HEK293 (cell line): ENCODE results near the gene ASB10.

Experiments
- CTCF ChIA-PET: fragments of 350-600 bp; formaldehyde crosslinking; extraction: SDS; loops from one replicate; lab custom pipeline; 2021; ENCODE audit warnings: antibody characterized with exemption; lab: Yijun Ruan, JAX
- POLR2A ChIA-PET: fragments of 300-600 bp; formaldehyde crosslinking; extraction: SDS; loops from one replicate; lab custom pipeline; 2020; ENCODE audit warnings: antibody characterized with exemption, inconsistent platforms; lab: Yijun Ruan, JAX
- H3K27ac ChIP-seq: fragments of 200-500 bp; sonication (Bioruptor generic); 2 replicates; pipeline ENCODE4 v1.5.1; 2014; ENCODE audit warnings: low read depth, low read length, control low read depth, inconsistent platforms; ENCODE audit errors: extremely low read depth
- H3K36me3 ChIP-seq, 2 experiments: fragments of 200-500 bp in 1 of 2; sonication (Bioruptor generic) in 1 of 2; 1 replicate in 1 of 2; 2 replicates in 1 of 2; pipeline ENCODE4 v1.5.1; 2014 to 2017; ENCODE audit warnings: inconsistent platforms in 2 of 2, low read length in 2 of 2; ENCODE audit not compliant: control insufficient read depth in 2 of 2, insufficient read depth in 1 of 2
- H3K4me1 ChIP-seq: fragments of 200-500 bp; sonication (Bioruptor generic); 2 replicates; pipeline ENCODE4 v1.5.1; 2014; ENCODE audit warnings: mild to moderate bottlenecking, low read length, inconsistent platforms; ENCODE audit not compliant: control insufficient read depth, insufficient read depth
- H3K4me3 ChIP-seq: 2 replicates; pipeline ENCODE4 v1.5.1; 2011; ENCODE audit warnings: low read depth, mild to moderate bottlenecking, control low read depth, low read length, moderate library complexity
- H3K9me3 ChIP-seq: fragments of 200-500 bp; sonication (Bioruptor generic); 2 replicates; pipeline ENCODE4 v1.5.1; 2014; ENCODE audit warnings: low read depth, low read length, inconsistent platforms; ENCODE audit not compliant: control insufficient read depth, insufficient read depth
- AEBP2 ChIP-seq: fragments of 450-650 bp; formaldehyde crosslinking; IDR thresholded peaks from 2 replicates; pipeline ENCODE4 v1.5.1; 2016; ENCODE audit warnings: missing biosample characterization, missing genetic modification characterization, borderline replicate concordance
- ATF2 ChIP-seq: fragments of 450-650 bp; formaldehyde crosslinking; IDR thresholded peaks from 2 replicates; pipeline ENCODE4 v1.5.1; 2016; ENCODE audit warnings: missing biosample characterization, missing genetic modification characterization, low read depth
- EGR2 ChIP-seq: fragments of 450-650 bp; formaldehyde crosslinking; IDR thresholded peaks from 2 replicates; pipeline ENCODE4 v1.5.1; 2016; ENCODE audit warnings: low read depth, missing biosample characterization, missing genetic modification characterization
- HOXC10 ChIP-seq: sonication (generic); formaldehyde crosslinking; IDR thresholded peaks from 2 replicates; pipeline ENCODE4 v1.8.1; 2023; ENCODE audit warnings: mild to moderate bottlenecking, missing genetic modification reagents
- HOXD13 ChIP-seq: sonication (generic); formaldehyde crosslinking; IDR thresholded peaks from 2 replicates; pipeline ENCODE4 v1.8.0; 2022; ENCODE audit warnings: missing genetic modification reagents, borderline replicate concordance
- RBAK ChIP-seq: fragments of 450-650 bp; formaldehyde crosslinking; IDR thresholded peaks from 2 replicates; pipeline ENCODE4 v1.5.1; 2016; ENCODE audit warnings: missing biosample characterization, missing genetic modification characterization
- ZBTB7A ChIP-seq: fragments of 450-650 bp; formaldehyde crosslinking; IDR thresholded peaks from 2 replicates; pipeline ENCODE4 v1.5.1; 2016; ENCODE audit warnings: low read depth, missing biosample characterization, missing genetic modification characterization
- ZNF114 ChIP-seq: fragments of 450-650 bp; formaldehyde crosslinking; IDR thresholded peaks from 2 replicates; pipeline ENCODE4 v1.5.0; 2017; ENCODE audit warnings: missing biosample characterization, missing genetic modification characterization
- ZNF16 ChIP-seq: fragments of 450-650 bp; formaldehyde crosslinking; IDR thresholded peaks from 2 replicates; pipeline ENCODE4 v1.5.1; 2016; ENCODE audit warnings: low read depth, missing biosample characterization, missing genetic modification characterization
- ZNF2 ChIP-seq: fragments of 450-650 bp; formaldehyde crosslinking; IDR thresholded peaks from 2 replicates; pipeline ENCODE4 v1.5.1; 2016; ENCODE audit warnings: missing biosample characterization, missing genetic modification characterization
- ZNF350 ChIP-seq: fragments of 450-650 bp; formaldehyde crosslinking; IDR thresholded peaks from 2 replicates; pipeline ENCODE4 v1.5.0; 2017; ENCODE audit warnings: missing biosample characterization, mild to moderate bottlenecking, missing genetic modification characterization
- ZNF416 ChIP-seq: fragments of 450-650 bp; formaldehyde crosslinking; IDR thresholded peaks from 2 replicates; pipeline ENCODE4 v1.5.1; 2016; ENCODE audit warnings: missing biosample characterization, missing genetic modification characterization
- ZNF449 ChIP-seq: fragments of 450-650 bp; formaldehyde crosslinking; IDR thresholded peaks from 2 replicates; pipeline ENCODE4 v1.5.1; 2017; ENCODE audit warnings: missing biosample characterization, mild to moderate bottlenecking, missing genetic modification characterization, moderate library complexity
- ZNF692 ChIP-seq: fragments of 450-650 bp; formaldehyde crosslinking; IDR thresholded peaks from 2 replicates; pipeline ENCODE4 v1.5.1; 2016; ENCODE audit warnings: missing biosample characterization, missing genetic modification characterization
- ZNF701 ChIP-seq: fragments of 450-650 bp; formaldehyde crosslinking; IDR thresholded peaks from 2 replicates; pipeline ENCODE4 v1.5.1; 2016; ENCODE audit warnings: missing biosample characterization, missing genetic modification characterization
- ZNF768 ChIP-seq: fragments of 450-650 bp; formaldehyde crosslinking; IDR thresholded peaks from 2 replicates; pipeline ENCODE4 v1.5.1; 2018; ENCODE audit warnings: missing biosample characterization, mild to moderate bottlenecking, missing genetic modification characterization
- TF ChIP-seq, protein P1 (sequence below): fragments of 450-650 bp; formaldehyde crosslinking; IDR thresholded peaks from 2 replicates; pipeline ENCODE4 v1.5.1; 2016; ENCODE audit warnings: missing biosample characterization, missing genetic modification characterization
- TF ChIP-seq, protein P2 (sequence below): fragments of 450-650 bp; formaldehyde crosslinking; IDR thresholded peaks from 2 replicates; pipeline ENCODE4 v1.5.1; 2017; ENCODE audit warnings: missing biosample characterization, missing genetic modification characterization

The ASB10 gene

GRCh38 chr7:151210087-151210854 lies 23.2 kb upstream of the ASB10 start, which contains the start of gene H2BK1:
Gene H2BK1 (minus strand): TSS chr7:151210488. CDS start chr7:151210318, 170 bp downstream.
- no peak within 1 kb of the TSS for H3K4me3 ChIP-seq
- H3K9me3 ChIP-seq = no peaks in the 10 kb centered on the region
- POLR2A ChIA-PET = interaction anchor here (1.0 to 1.1 kb wide), 2 partner anchors 12 to 17 kb away, joined by 4 read pairs; partner anchors contain the start of gene ABCF2
- H3K4me1 ChIP-seq = no peaks in the 10 kb centered on the region
- H3K36me3 ChIP-seq = peaks cover 3 to 39% of the 10 kb centered on the region in 2 experiments; a peak in 1 of 3 replicates
- TF ChIP-seq ZNF16 (tag by site-specific recombination) = no peak
- TF ChIP-seq AEBP2 (tag by site-specific recombination) = no peak
- TF ChIP-seq ZNF2 (tag by site-specific recombination) = no peak
- no peak for TF ChIP-seq ZNF416 (tag by site-specific recombination)
- no peak for TF ChIP-seq RBAK (tag by site-specific recombination)
- no peak for TF ChIP-seq ZNF350 (tag by site-specific recombination)
- TF ChIP-seq ZNF449 = no peak
- no peak for TF ChIP-seq ZNF701 (tag by site-specific recombination)
- TF ChIP-seq, protein P1, sequence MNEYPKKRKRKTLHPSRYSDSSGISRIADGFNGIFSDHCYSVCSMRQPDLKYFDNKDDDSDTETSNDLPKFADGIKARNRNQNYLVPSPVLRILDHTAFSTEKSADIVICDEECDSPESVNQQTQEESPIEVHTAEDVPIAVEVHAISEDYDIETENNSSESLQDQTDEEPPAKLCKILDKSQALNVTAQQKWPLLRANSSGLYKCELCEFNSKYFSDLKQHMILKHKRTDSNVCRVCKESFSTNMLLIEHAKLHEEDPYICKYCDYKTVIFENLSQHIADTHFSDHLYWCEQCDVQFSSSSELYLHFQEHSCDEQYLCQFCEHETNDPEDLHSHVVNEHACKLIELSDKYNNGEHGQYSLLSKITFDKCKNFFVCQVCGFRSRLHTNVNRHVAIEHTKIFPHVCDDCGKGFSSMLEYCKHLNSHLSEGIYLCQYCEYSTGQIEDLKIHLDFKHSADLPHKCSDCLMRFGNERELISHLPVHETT (tag by site-specific recombination) = no peak
- no peak for TF ChIP-seq HOXD13 (CRISPR knock-in tag)
- no peak for TF ChIP-seq HOXC10 (CRISPR knock-in tag)
- no peak for TF ChIP-seq EGR2
- TF ChIP-seq ZNF692 (tag by site-specific recombination) = no peak
- TF ChIP-seq, protein P2, sequence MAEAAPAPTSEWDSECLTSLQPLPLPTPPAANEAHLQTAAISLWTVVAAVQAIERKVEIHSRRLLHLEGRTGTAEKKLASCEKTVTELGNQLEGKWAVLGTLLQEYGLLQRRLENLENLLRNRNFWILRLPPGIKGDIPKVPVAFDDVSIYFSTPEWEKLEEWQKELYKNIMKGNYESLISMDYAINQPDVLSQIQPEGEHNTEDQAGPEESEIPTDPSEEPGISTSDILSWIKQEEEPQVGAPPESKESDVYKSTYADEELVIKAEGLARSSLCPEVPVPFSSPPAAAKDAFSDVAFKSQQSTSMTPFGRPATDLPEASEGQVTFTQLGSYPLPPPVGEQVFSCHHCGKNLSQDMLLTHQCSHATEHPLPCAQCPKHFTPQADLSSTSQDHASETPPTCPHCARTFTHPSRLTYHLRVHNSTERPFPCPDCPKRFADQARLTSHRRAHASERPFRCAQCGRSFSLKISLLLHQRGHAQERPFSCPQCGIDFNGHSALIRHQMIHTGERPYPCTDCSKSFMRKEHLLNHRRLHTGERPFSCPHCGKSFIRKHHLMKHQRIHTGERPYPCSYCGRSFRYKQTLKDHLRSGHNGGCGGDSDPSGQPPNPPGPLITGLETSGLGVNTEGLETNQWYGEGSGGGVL (tag by site-specific recombination) = no peak
- no peak for TF ChIP-seq ZNF768
- TF ChIP-seq ATF2 = no peak
- TF ChIP-seq ZNF114 (tag by site-specific recombination) = no peak
- no peak for TF ChIP-seq ZBTB7A (tag by site-specific recombination)
- H3K27ac ChIP-seq = no peak within 1 kb of the TSS
- CTCF ChIA-PET = interaction anchor here (0.6 to 1.3 kb wide), 2 partner anchors 44 to 86 kb away, joined by 3 read pairs; no protein-coding TSS in a partner anchor
